CD14-positive monocyte (primary cell): ENCODE data around the gene NR2F6. TPM values are rescaled to one million over a fixed set of nuclear protein-coding genes. Genes with fewer than 3 reads are reported as not detected.

Experiments used
- DNase-seq, 3 donors: peaks; one replicate each; pipeline ENCODE4 v3.0.0-alpha.2; 2011 to 2022
- H2AFZ ChIP-seq: 2 replicates; pipeline ENCODE4 v1.6.0; 2012; ENCODE audit warnings: mild to moderate bottlenecking, low read depth, low read length, inconsistent platforms; ENCODE audit not compliant: insufficient read depth, poor library complexity, severe bottlenecking
- H3K27ac ChIP-seq, 2 donors: 1 replicate in 1 of 2; 2 replicates in 1 of 2; pipeline ENCODE4 v1.5.1; 2012 to 2013; ENCODE audit warnings: low read length in 2 of 2, control low read depth in 1 of 2, inconsistent platforms in 1 of 2, low read depth in 1 of 2, mild to moderate bottlenecking in 1 of 2
- H3K27me3 ChIP-seq, 2 donors: one replicate each; pipeline versions ENCODE4 v1.6.0 to v1.6.1; 2011 to 2013; ENCODE audit warnings: low read length in 2 of 2; ENCODE audit not compliant: control insufficient read depth in 2 of 2, insufficient read depth in 2 of 2
- H3K36me3 ChIP-seq, 2 donors: replicated peaks in 1 of 2; 1 replicate in 1 of 2; 2 replicates in 1 of 2; pipeline versions ENCODE4 v1.5.1 to v1.6.1; 2012 to 2013; ENCODE audit warnings: low read length in 2 of 2, control low read depth in 1 of 2, inconsistent platforms in 1 of 2, mild to moderate bottlenecking in 1 of 2; ENCODE audit not compliant: insufficient read depth in 2 of 2, control insufficient read depth in 1 of 2
- H3K4me1 ChIP-seq, 2 donors: 1 replicate in 1 of 2; 2 replicates in 1 of 2; pipeline versions ENCODE4 v1.5.1 to v1.6.1; 2012 to 2013; ENCODE audit warnings: low read length in 2 of 2, control low read depth in 1 of 2, inconsistent platforms in 1 of 2, mild to moderate bottlenecking in 1 of 2, moderate library complexity in 1 of 2; ENCODE audit not compliant: insufficient read depth in 2 of 2, control insufficient read depth in 1 of 2
- H3K4me2 ChIP-seq: replicated peaks from 2 replicates; pipeline ENCODE3; 2012; ENCODE audit warnings: low read length, moderate library complexity, mild to moderate bottlenecking; ENCODE audit not compliant: poor library complexity, severe bottlenecking; ENCODE audit errors: extremely low read depth
- H3K4me3 ChIP-seq, 3 experiments: fragments of 200-600 bp in 1 of 3; sonication (generic) in 1 of 3; replicated peaks in 1 of 3; 1 replicate in 2 of 3; 2 replicates in 1 of 3; pipeline ENCODE4 v1.5.1; 2011 to 2013; ENCODE audit warnings: low read length in 3 of 3, mild to moderate bottlenecking in 3 of 3, control low read depth in 2 of 3, low read depth in 2 of 3, inconsistent platforms in 1 of 3, moderate library complexity in 1 of 3
- H3K79me2 ChIP-seq: 2 replicates; pipeline ENCODE4 v1.6.0; 2012; ENCODE audit warnings: mild to moderate bottlenecking, control low read depth, inconsistent platforms, low read length, moderate library complexity; ENCODE audit not compliant: insufficient read depth
- H3K9ac ChIP-seq: 2 replicates; pipeline ENCODE4 v1.6.0; 2017; ENCODE audit warnings: low read length, mild to moderate bottlenecking; ENCODE audit not compliant: insufficient read depth, poor library complexity, severe bottlenecking
- H3K9me3 ChIP-seq, 2 donors: replicated peaks in 1 of 2; 1 replicate in 1 of 2; 2 replicates in 1 of 2; pipeline versions ENCODE4 v1.5.1 to v1.6.1; 2012 to 2013; ENCODE audit warnings: low read length in 2 of 2, control low read depth in 1 of 2; ENCODE audit not compliant: control insufficient read depth in 1 of 2, insufficient read depth in 1 of 2
- H4K20me1 ChIP-seq: 2 replicates; pipeline ENCODE4 v1.6.0; 2012; ENCODE audit warnings: mild to moderate bottlenecking, low read length, control low read depth, moderate library complexity; ENCODE audit not compliant: insufficient read depth
- H3K27ac Mint-ChIP-seq, 7 donors: one replicate each; pipeline ENCODE4 v1.8.0; 2020; ENCODE audit warnings: mild to moderate bottlenecking in 7 of 7, mixed read lengths in 7 of 7, moderate library complexity in 6 of 7, inconsistent platforms in 2 of 7
- H3K27me3 Mint-ChIP-seq, 3 donors: one replicate each; pipeline ENCODE4 v1.8.0; 2021 to 2022; ENCODE audit warnings: low read depth in 3 of 3, mild to moderate bottlenecking in 3 of 3, mixed read lengths in 3 of 3, moderate library complexity in 3 of 3, inconsistent platforms in 1 of 3
- H3K36me3 Mint-ChIP-seq, 2 donors: one replicate each; pipeline ENCODE4 v1.8.0; 2020; ENCODE audit warnings: mixed read lengths in 2 of 2, inconsistent platforms in 1 of 2, mild to moderate bottlenecking in 1 of 2
- H3K4me1 Mint-ChIP-seq: one replicate; pipeline ENCODE4 v1.8.0; 2020; ENCODE audit warnings: mild to moderate bottlenecking, mixed read lengths
- H3K4me3 Mint-ChIP-seq, 2 donors: one replicate each; pipeline ENCODE4 v1.8.0; 2020; ENCODE audit warnings: mild to moderate bottlenecking in 2 of 2, mixed read lengths in 2 of 2, moderate library complexity in 1 of 2
- H3K9me3 Mint-ChIP-seq, 7 donors: one replicate each; pipeline ENCODE4 v1.8.0; 2020 to 2022; ENCODE audit warnings: mixed read lengths in 7 of 7, mild to moderate bottlenecking in 6 of 7, moderate library complexity in 6 of 7, inconsistent platforms in 2 of 7
- WGBS: methylation state at CpG from one replicate; pipeline ENCODE4 v1.1.5; 2013; ENCODE audit warnings: missing lambda C conversion rate; ENCODE audit not compliant: insufficient coverage; 5-methylcytosine and 5-hydroxymethylcytosine counted together
- intact Hi-C, 2 donors: fragments of 100-400 bp; cut with micrococcal nuclease; formaldehyde crosslinking; loops; one replicate each; pipeline versions ENCODE4 v1.15.0 to v1.15.1; 2023
- polyA plus RNA-seq, 3 donors: library from polyadenylated mRNA; depleted of rRNA in 1 of 3; unstranded in 2 of 3; stranded (reverse) in 1 of 3; fragments of 300-500 nt in 2 of 3; fragments of >200 nt in 1 of 3; fragmentation: Illumina TruSeq in 2 of 3; gene quantifications; 1 replicate in 2 of 3; 2 replicates in 1 of 3; pipeline ENCODE4 v1.2.3, GENCODE V29; 2012 to 2021
- TF ChIP-seq, protein P1 (sequence below): fragments of 200-600 bp; IDR thresholded peaks from one replicate; pipeline ENCODE4 v1.8.0; 2022; ENCODE audit warnings: antibody characterized with exemption, mild to moderate bottlenecking

The NR2F6 gene
- polyA plus RNA-seq, 3 donors, result 0.87 to 5.1 (median 1.7) TPM

DNA sequence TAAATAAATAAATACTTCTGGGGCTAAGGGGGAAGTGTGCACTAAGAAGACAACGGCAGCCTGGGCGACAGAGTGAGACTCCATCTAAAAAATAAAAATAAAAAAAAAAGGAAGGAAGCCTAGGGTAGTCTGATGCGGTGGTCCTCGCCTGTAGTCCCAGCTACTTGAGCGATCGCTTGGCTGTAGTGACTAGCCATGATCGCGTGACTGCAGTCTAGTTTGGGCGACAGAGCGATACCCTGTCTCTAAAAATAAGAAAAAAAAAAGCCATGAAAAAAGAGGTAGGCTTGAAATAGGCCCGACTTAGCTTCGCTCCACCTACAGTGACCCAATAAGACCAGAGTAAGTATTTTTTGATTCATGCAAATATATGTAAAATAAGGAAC, 20.9 kb upstream of the NR2F6 start:
- H3K79me2 ChIP-seq, result peaks cover 17% of the 10 kb centered on the region
- H3K4me1 ChIP-seq, result peaks cover 16 to 17% of the 10 kb centered on the region in 2 donors
- H2AFZ ChIP-seq, result no peak overlapping the region
- Mint-ChIP-seq H3K9me3 (peaks cover 0 to 3% (median 0%) of the 10 kb centered on the region in 7 donors), H3K4me3 (peak overlapping the region; percentile 87 to 90), H3K27ac (peak overlapping the region; percentile 82 to 93 (median 88)), H3K36me3 (peaks cover 8 to 30% of the 10 kb centered on the region in 2 donors), H3K4me1 (peaks cover 22% of the 10 kb centered on the region), H3K27me3 (peaks cover 0 to 5% (median 2%) of the 10 kb centered on the region in 3 donors)
- peak overlapping the region; percentile 93 for H3K4me2 ChIP-seq
- H4K20me1 ChIP-seq, result no peaks in the 10 kb centered on the region
- peaks cover 15 to 16% of the 10 kb centered on the region in 2 donors for H3K36me3 ChIP-seq
- 0% methylated on average over 2 of the region's 12 CpGs for WGBS
- no peak for DNase-seq
- H3K27me3 ChIP-seq, result no peaks in the 10 kb centered on the region
- peak overlapping the region in 1 of 2 donors; percentile 64 for H3K27ac ChIP-seq
- H3K4me3 ChIP-seq, result peak overlapping the region in 2 of 3 experiments; percentile 7 to 98
- H3K9ac ChIP-seq, result peak overlapping the region; percentile 24
- TF ChIP-seq, protein P1, sequence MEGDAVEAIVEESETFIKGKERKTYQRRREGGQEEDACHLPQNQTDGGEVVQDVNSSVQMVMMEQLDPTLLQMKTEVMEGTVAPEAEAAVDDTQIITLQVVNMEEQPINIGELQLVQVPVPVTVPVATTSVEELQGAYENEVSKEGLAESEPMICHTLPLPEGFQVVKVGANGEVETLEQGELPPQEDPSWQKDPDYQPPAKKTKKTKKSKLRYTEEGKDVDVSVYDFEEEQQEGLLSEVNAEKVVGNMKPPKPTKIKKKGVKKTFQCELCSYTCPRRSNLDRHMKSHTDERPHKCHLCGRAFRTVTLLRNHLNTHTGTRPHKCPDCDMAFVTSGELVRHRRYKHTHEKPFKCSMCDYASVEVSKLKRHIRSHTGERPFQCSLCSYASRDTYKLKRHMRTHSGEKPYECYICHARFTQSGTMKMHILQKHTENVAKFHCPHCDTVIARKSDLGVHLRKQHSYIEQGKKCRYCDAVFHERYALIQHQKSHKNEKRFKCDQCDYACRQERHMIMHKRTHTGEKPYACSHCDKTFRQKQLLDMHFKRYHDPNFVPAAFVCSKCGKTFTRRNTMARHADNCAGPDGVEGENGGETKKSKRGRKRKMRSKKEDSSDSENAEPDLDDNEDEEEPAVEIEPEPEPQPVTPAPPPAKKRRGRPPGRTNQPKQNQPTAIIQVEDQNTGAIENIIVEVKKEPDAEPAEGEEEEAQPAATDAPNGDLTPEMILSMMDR, result no peak
- no peaks in the 10 kb centered on the region for H3K9me3 ChIP-seq
- intact Hi-C loops, result loop anchor here in 1 of 2 donors (2.0 to 10.0 kb wide), 2 partner anchors 38 to 588 kb away; partner anchors contain the start of genes MRPL34 and RPL18A

DNA sequence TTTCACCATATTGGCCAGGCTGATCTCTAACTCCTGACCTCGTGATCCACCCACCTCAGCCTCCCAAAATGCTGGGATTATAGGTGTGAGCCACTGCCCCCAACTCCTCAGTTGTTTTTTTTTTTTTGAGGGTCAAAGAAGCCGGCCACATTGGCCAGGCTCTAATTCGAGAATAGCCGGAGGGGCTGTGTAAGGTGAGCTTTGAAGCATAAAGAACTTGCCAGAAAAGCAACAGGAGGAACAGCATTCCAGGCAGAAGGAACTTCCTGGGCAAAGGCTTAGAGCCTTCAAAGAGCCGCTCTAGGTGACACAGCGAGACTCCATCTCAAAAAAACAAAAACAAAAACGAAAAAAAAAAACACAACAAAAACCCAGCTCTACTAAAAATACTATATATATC, 20.3 kb upstream of the NR2F6 start:
- Histone ChIP-seq H3K4me1 (peaks cover 16 to 17% of the 10 kb centered on the region in 2 donors), H3K9ac (no peak overlapping the region)

More for the DNA sequence above, 20.3 kb upstream of the NR2F6 start:
- Histone ChIP-seq H3K4me3 (no peak overlapping the region), H3K4me2 (peak overlapping the region; percentile 93), H3K27me3 (no peaks in the 10 kb centered on the region), H4K20me1 (no peaks in the 10 kb centered on the region), H3K27ac (no peak overlapping the region), H3K9me3 (no peaks in the 10 kb centered on the region), H2AFZ (no peak overlapping the region), H3K79me2 (peaks cover 17% of the 10 kb centered on the region), H3K36me3 (peaks cover 9 to 10% of the 10 kb centered on the region in 2 donors)
- Mint-ChIP-seq H3K9me3 (peaks cover 0 to 3% (median 0%) of the 10 kb centered on the region in 7 donors), H3K27ac (peak overlapping the region in 2 of 7 donors; percentile 8 to 49), H3K4me1 (peaks cover 22% of the 10 kb centered on the region), H3K36me3 (peaks cover 2 to 25% of the 10 kb centered on the region in 2 donors), H3K27me3 (peaks cover 0 to 5% (median 2%) of the 10 kb centered on the region in 3 donors), H3K4me3 (no peak overlapping the region)
- intact Hi-C loops, result loop anchor here in 1 of 2 donors (2.0 to 10.0 kb wide), 2 partner anchors 39 to 589 kb away; partner anchors contain the start of genes MRPL34 and RPL18A
- WGBS, result 100% methylated on average over 1 of the region's 7 CpGs
- TF ChIP-seq, protein P1, result no peak
- DNase-seq, result no peak
